OCI-LY3 (cell line): ENCODE results near the gene ATP12A.
A peak's percentile ranks its signal among the peaks of the same experiment; 100 is the strongest.

Experiments used
- H2AFZ ChIP-seq: fragments of 200-600, 300-600 bp; shearing (Covaris generic); 2 replicates; pipeline ENCODE4 v1.6.0; 2014; ENCODE audit warnings: antibody characterized with exemption, low read depth, low read length
- H3K27ac ChIP-seq: fragments of 200-600, 300-600 bp; sonication (generic); 2 replicates; pipeline ENCODE4 v1.5.1; 2014; ENCODE audit warnings: mild to moderate bottlenecking, low read length, moderate library complexity, mixed read lengths
- H3K27me3 ChIP-seq: fragments of 200-600, 300-600 bp; sonication (generic); 2 replicates; pipeline ENCODE4 v1.6.1; 2014; ENCODE audit warnings: low read depth, low read length, mixed read lengths
- H3K36me3 ChIP-seq: fragments of 200-600, 300-600 bp; sonication (generic); replicated peaks from 2 replicates; pipeline ENCODE3; 2014; ENCODE audit warnings: low read depth, low read length, mixed read lengths
- H3K4me1 ChIP-seq: fragments of 300-600, 200-600 bp; sonication (generic); 2 replicates; pipeline ENCODE4 v1.6.1; 2014; ENCODE audit warnings: low read length, mixed read lengths
- H3K4me2 ChIP-seq: fragments of 200-600, 300-600 bp; sonication (generic); 2 replicates; pipeline ENCODE4 v1.6.1; 2014; ENCODE audit warnings: low read length, mixed read lengths
- H3K4me3 ChIP-seq: fragments of 300-600, 200-600 bp; sonication (generic); 2 replicates; pipeline ENCODE4 v1.5.1; 2014; ENCODE audit warnings: antibody characterized with exemption, mild to moderate bottlenecking, low read length, moderate library complexity
- H3K79me2 ChIP-seq: fragments of 300-600, 200-600 bp; shearing (Covaris generic); 2 replicates; pipeline ENCODE4 v1.6.1; 2014; ENCODE audit warnings: mild to moderate bottlenecking, low read length, mixed read lengths
- H3K9ac ChIP-seq: fragments of 300-600, 200-600 bp; shearing (Covaris generic); 2 replicates; pipeline ENCODE4 v1.6.0; 2014; ENCODE audit warnings: mild to moderate bottlenecking, low read length, moderate library complexity
- H3K9me3 ChIP-seq: fragments of 200-600, 300-600 bp; shearing (Covaris generic); 2 replicates; pipeline ENCODE4 v1.6.1; 2014; ENCODE audit warnings: low read length, mixed read lengths; ENCODE audit not compliant: insufficient read depth
- H4K20me1 ChIP-seq: fragments of 200-600, 300-600 bp; sonication (generic); 2 replicates; pipeline ENCODE4 v1.6.1; 2016; ENCODE audit warnings: low read length, mixed read lengths; ENCODE audit not compliant: insufficient read depth
- EZH2phosphoT487 ChIP-seq: fragments of 200-600 bp; shearing (Covaris generic); IDR thresholded peaks from 2 replicates; pipeline ENCODE4 v1.6.1; 2018; ENCODE audit warnings: antibody characterized with exemption, mixed run types, low read depth
- TF ChIP-seq, protein P1 (sequence below): fragments of 200-600, 300-600 bp; sonication (generic); IDR thresholded peaks from 2 replicates; pipeline ENCODE4 v1.5.1; 2014; ENCODE audit warnings: antibody characterized with exemption, low read length, low read depth

Gene ATP12A

DNA sequence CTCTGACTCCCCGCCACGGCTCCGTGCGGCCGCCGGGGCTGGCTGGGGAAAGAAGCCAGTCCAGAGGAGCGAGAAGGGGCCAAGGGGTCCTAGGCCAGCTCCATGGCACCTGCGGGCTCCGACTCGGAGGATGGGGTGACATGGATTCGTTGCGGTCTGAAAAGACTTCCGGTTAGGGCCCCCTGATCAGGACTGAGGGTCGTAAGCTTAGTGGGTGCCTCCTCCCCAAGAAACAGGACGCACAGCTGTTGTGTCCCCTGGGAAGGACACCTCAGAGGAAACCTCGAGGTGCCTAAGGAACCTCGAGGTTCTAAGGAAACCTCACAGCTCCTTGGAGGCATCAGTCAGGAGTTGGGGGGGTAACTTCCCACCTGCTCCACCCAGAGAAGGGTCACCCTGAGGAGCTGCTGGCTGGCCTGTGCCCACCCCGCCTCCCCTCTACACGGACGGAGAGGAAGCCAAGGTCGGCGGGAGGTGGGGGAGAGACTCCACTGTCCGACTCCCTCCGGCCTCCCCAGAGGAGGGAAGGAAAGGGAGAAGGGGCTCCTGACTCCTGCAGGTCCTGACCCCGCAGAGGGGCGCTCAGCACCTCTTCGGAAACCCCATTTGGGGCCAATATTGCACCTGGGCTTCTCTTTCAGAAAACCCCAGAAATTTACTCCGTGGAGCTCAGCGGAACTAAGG is 855 bp downstream of the ATP12A start:
- no peak overlapping the region for H3K9ac ChIP-seq

DNA sequence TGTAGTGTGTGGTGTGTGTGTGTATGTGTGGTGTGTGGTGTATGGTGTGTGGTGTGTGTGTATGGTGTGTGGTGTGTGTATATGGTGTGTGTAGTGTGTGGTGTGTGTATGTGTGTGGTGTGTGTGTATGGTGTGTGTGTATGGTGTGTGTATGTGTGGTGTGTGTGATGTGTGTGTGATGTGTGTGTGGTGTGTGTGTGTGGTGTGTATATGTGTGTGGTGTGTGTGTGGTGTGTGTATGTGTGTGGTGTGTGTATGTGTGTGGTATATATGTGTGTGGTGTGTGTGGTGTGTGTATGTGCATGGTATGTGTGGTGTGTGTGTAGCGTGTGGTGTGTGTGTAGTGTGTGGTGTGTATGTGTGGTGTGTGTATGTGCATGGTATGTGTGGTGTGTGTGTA is 1.7 kb downstream of the ATP12A start:
- Histone ChIP-seq H3K4me2 (no peak overlapping the region), H3K27me3 (peaks cover 24% of the 10 kb centered on the region), H4K20me1 (no peaks in the 10 kb centered on the region), H3K9ac (no peak overlapping the region), H3K4me3 (no peak overlapping the region), H3K4me1 (peaks cover 20% of the 10 kb centered on the region), H3K27ac (no peak overlapping the region), H3K9me3 (no peaks in the 10 kb centered on the region), H3K36me3 (no peaks in the 10 kb centered on the region), H3K79me2 (no peaks in the 10 kb centered on the region), H2AFZ (no peak overlapping the region)
- TF ChIP-seq, protein P1, sequence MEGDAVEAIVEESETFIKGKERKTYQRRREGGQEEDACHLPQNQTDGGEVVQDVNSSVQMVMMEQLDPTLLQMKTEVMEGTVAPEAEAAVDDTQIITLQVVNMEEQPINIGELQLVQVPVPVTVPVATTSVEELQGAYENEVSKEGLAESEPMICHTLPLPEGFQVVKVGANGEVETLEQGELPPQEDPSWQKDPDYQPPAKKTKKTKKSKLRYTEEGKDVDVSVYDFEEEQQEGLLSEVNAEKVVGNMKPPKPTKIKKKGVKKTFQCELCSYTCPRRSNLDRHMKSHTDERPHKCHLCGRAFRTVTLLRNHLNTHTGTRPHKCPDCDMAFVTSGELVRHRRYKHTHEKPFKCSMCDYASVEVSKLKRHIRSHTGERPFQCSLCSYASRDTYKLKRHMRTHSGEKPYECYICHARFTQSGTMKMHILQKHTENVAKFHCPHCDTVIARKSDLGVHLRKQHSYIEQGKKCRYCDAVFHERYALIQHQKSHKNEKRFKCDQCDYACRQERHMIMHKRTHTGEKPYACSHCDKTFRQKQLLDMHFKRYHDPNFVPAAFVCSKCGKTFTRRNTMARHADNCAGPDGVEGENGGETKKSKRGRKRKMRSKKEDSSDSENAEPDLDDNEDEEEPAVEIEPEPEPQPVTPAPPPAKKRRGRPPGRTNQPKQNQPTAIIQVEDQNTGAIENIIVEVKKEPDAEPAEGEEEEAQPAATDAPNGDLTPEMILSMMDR: no peak
- no peak for TF ChIP-seq EZH2phosphoT487

More for the DNA sequence above, 855 bp downstream of the ATP12A start:
- Histone ChIP-seq H3K4me3 (no peak overlapping the region), H3K36me3 (no peaks in the 10 kb centered on the region), H4K20me1 (no peaks in the 10 kb centered on the region), H3K27me3 (peaks cover 24% of the 10 kb centered on the region), H2AFZ (no peak overlapping the region), H3K27ac (no peak overlapping the region), H3K4me2 (peak overlapping the region; percentile 57; the same call in 1 of the 2 replicates), H3K79me2 (no peaks in the 10 kb centered on the region), H3K9me3 (no peaks in the 10 kb centered on the region), H3K4me1 (peaks cover 20% of the 10 kb centered on the region)
- no peak for TF ChIP-seq EZH2phosphoT487
- TF ChIP-seq, protein P1: no peak

DNA sequence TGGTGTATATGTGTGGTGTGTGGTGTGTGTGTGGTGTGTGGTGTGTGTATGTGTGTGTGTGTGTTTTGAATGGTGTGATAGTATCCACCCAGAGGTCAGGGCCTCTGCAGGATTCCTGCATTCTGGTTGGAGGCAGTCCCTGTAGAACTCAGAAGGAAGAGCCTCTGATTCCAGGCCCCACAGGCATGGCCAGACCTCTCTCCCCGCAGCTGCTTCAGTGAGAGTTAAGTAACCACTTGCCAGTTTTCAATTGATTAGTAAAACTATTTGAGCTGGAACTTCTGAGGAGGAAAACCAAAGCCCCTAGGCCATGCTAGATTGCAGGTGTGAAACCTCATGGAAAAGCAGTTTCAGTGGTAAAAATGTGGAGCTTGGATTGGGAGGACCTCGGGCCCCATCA is 2.1 kb downstream of the ATP12A start:
- H3K4me2 ChIP-seq: no peak overlapping the region
- no peaks in the 10 kb centered on the region for H3K36me3 ChIP-seq
- no peak for TF ChIP-seq EZH2phosphoT487
- TF ChIP-seq, protein P1: no peak
- H3K4me1 ChIP-seq: peaks cover 20% of the 10 kb centered on the region
- H3K79me2 ChIP-seq: no peaks in the 10 kb centered on the region
- no peak overlapping the region for H2AFZ ChIP-seq
- no peak overlapping the region for H3K9ac ChIP-seq
- no peaks in the 10 kb centered on the region for H4K20me1 ChIP-seq
- no peak overlapping the region for H3K4me3 ChIP-seq
- no peak overlapping the region for H3K27ac ChIP-seq
- no peaks in the 10 kb centered on the region for H3K9me3 ChIP-seq
- peaks cover 24% of the 10 kb centered on the region for H3K27me3 ChIP-seq

DNA sequence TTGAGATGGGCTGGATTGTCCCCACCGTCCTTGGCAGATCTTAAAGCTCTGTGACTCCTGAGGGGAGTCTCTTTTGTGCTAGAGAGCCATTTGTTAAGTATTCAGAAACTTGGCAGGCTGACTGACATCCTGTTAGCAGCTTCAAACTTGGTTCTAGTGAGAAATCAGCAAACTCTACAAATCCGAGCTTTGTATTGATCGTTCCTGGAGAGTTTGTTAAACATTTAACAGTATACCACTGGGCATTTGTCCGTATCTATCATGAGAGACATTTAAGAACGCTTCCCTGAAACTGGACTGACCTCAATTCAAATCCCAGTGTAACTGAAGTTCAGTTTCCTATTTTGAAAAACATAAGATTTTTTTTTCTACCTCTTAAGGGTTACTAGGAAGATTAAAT is 3.1 kb downstream of the ATP12A start:
- Histone ChIP-seq H3K79me2 (no peaks in the 10 kb centered on the region), H4K20me1 (no peaks in the 10 kb centered on the region), H3K4me1 (peaks cover 20% of the 10 kb centered on the region), H3K9me3 (no peaks in the 10 kb centered on the region), H3K9ac (no peak overlapping the region), H3K27me3 (peaks cover 21% of the 10 kb centered on the region), H3K27ac (no peak overlapping the region), H2AFZ (peak overlapping the region; percentile 52; the same call in 1 of the 2 replicates), H3K36me3 (no peaks in the 10 kb centered on the region), H3K4me3 (peak overlapping the region; percentile 23; the same call in 1 of the 2 replicates), H3K4me2 (peak overlapping the region; percentile 52)
- TF ChIP-seq, protein P1: no peak
- no peak for TF ChIP-seq EZH2phosphoT487
